Keratinocyte (primary cell): ENCODE results near the gene THSD7B. TPM values are rescaled to one million over a fixed set of nuclear protein-coding genes. Genes with fewer than 3 reads are reported as not detected.

ENCODE experiments used
- DNase-seq: peaks from one replicate; pipeline ENCODE4 v3.0.0-alpha.2; 2011; ENCODE audit warnings: low read depth, missing footprints, low spot score
- FAIRE-seq: peaks from 2 replicates; lab custom pipeline; 2011; peaks lifted over from hg19 to GRCh38; lab: Jason Lieb, UNC
- H2AFZ ChIP-seq: 2 replicates; pipeline ENCODE4 v1.6.0; 2012; ENCODE audit warnings: low read length, control low read depth, inconsistent platforms; ENCODE audit not compliant: control insufficient read depth
- H3K27ac ChIP-seq: 2 replicates; pipeline ENCODE4 v1.5.1; 2011; ENCODE audit warnings: low read length; ENCODE audit not compliant: control insufficient read depth, insufficient read depth
- H3K27me3 ChIP-seq: 3 replicates; pipeline ENCODE4 v1.6.0; 2011; ENCODE audit warnings: low read length; ENCODE audit not compliant: control insufficient read depth, insufficient read depth; ENCODE audit errors: extremely low read depth
- H3K36me3 ChIP-seq, 2 experiments: 2 replicates in 1 of 2; 3 replicates in 1 of 2; pipeline ENCODE4 v1.5.1; 2011; ENCODE audit warnings: low read length in 2 of 2, mild to moderate bottlenecking in 1 of 2; ENCODE audit not compliant: control insufficient read depth in 2 of 2, insufficient read depth in 2 of 2; ENCODE audit errors: extremely low read depth in 1 of 2
- H3K4me1 ChIP-seq: 3 replicates; pipeline ENCODE4 v1.5.1; 2011; ENCODE audit warnings: low read length; ENCODE audit not compliant: control insufficient read depth, insufficient read depth; ENCODE audit errors: extremely low read depth
- H3K4me2 ChIP-seq: 3 replicates; pipeline ENCODE4 v1.6.0; 2011; ENCODE audit warnings: low read depth, low read length; ENCODE audit not compliant: control insufficient read depth, insufficient read depth; ENCODE audit errors: extremely low read depth
- H3K4me3 ChIP-seq, 3 experiments: fragments of 200-600 bp in 1 of 3; sonication (generic) in 1 of 3; 2 replicates in 2 of 3; 3 replicates in 1 of 3; pipeline ENCODE4 v1.5.1; 2011 to 2016; ENCODE audit warnings: low read length in 3 of 3, mild to moderate bottlenecking in 3 of 3, control low read depth in 2 of 3, inconsistent platforms in 1 of 3, low read depth in 1 of 3, mixed read lengths in 1 of 3, mixed run types in 1 of 3, moderate library complexity in 1 of 3; ENCODE audit not compliant: control insufficient read depth in 2 of 3, insufficient read depth in 2 of 3; ENCODE audit errors: extremely low read depth in 1 of 3
- H3K79me2 ChIP-seq: 2 replicates; pipeline ENCODE4 v1.6.0; 2012; ENCODE audit warnings: low read length; ENCODE audit not compliant: control insufficient read depth, insufficient read depth
- H3K9ac ChIP-seq: 3 replicates; pipeline ENCODE4 v1.6.0; 2011; ENCODE audit warnings: low read length; ENCODE audit not compliant: control insufficient read depth, insufficient read depth; ENCODE audit errors: extremely low read depth
- H3K9me1 ChIP-seq: 3 replicates; pipeline ENCODE4 v1.6.0; 2011; ENCODE audit warnings: low read length; ENCODE audit not compliant: control insufficient read depth, insufficient read depth; ENCODE audit errors: extremely low read depth
- H3K9me3 ChIP-seq: 2 replicates; pipeline ENCODE4 v1.5.1; 2012; ENCODE audit warnings: low read depth, low read length; ENCODE audit not compliant: control insufficient read depth
- H4K20me1 ChIP-seq: 3 replicates; pipeline ENCODE4 v1.6.0; 2011; ENCODE audit warnings: low read length; ENCODE audit not compliant: control insufficient read depth, insufficient read depth; ENCODE audit errors: extremely low read depth
- EZH2 ChIP-seq: IDR thresholded peaks from one replicate; pipeline ENCODE4 v1.6.1; 2012; ENCODE audit warnings: inconsistent platforms, mild to moderate bottlenecking, low read length, moderate library complexity
- dilution Hi-C: fragments of 300-500 bp; cut with MboI; formaldehyde crosslinking; loops from one replicate; pipeline ENCODE4 v1.7.0; 2020; ENCODE audit warnings: low sequenced_read_pairs; ENCODE audit not compliant: extremely low pct_ligation_motif_present
- polyA plus RNA-seq, 5 experiments: library from polyadenylated mRNA; depleted of rRNA in 3 of 5; stranded (reverse) in 3 of 5; stranded (forward) in 1 of 5; unstranded in 1 of 5; fragments of >200 nt; gene quantifications; 1 replicate in 1 of 5; 2 replicates in 3 of 5; 3 replicates in 1 of 5; pipeline versions ENCODE4 v1.2.1 to v1.2.3, GENCODE V29; 2011 to 2012; ENCODE audit warnings: missing spikeins in 2 of 5, low read depth in 1 of 5, low replicate concordance in 1 of 5
- TF ChIP-seq, protein P1 (sequence below), 3 experiments: IDR thresholded peaks in 1 of 3; conservative IDR thresholded peaks in 1 of 3; optimal IDR thresholded peaks in 1 of 3; 2 replicates in 2 of 3; 3 replicates in 1 of 3; pipeline versions ENCODE3 to v1.5.1; 2011; ENCODE audit warnings: low read length in 3 of 3, mild to moderate bottlenecking in 3 of 3, moderate library complexity in 2 of 3, control low read depth in 1 of 3, inconsistent platforms in 1 of 3; ENCODE audit not compliant: insufficient read depth in 2 of 3; ENCODE audit errors: extremely low read depth in 1 of 3

THSD7B gene
- polyA plus RNA-seq, 1 donor (not counting 4 experiments of a cell fraction or from before 2014, with no cell fraction given), result 0.04 TPM

DNA sequence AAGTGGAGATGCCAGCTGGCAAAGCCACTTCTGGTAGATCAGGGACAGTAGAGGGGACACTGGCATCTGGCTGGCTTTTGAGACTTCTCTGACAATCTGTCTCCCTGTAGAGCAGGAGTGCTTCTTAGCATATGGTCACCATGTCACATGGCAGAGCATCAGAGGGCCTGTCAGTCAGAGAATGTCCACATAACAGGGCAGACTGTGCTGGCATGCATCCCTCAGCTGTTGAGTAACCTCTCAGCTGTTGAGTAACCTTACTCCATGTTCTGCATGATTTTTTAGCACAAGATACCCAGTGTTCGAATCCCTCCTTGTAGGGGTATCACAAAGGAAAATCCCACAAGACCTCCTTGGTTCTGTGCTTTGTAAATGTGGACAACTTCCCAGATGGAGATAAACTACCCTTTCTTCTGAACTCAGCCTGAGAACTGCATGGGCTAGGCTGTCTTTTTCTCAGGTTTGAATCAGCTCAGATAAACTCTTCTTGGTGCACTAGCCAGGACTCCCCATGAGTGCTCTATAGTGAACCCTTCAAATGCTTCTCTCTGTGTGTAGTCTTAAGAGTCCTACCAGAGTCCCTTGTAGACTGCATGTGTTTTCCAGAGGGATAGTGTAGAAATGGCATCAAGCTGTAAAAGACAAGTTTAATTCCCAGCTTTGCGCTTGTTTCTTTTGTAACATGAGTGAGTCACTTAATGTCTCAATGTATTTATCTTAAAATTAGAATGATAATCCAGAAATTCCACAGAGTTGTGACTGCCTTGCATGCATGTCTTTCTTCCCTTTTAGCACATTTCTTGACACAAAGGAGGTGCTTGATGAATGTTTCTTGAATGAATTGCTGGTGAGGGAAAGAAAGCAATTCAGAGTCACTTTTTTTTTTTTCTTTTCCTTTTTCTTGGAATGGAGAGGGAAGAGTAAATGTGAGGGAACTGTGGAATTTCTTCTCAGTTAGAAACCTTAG lies 756.6 kb downstream of the THSD7B start:
- no peaks in the 10 kb centered on the region for H3K79me2 ChIP-seq
- DNase-seq (no peak), FAIRE-seq (no peak)
- no peaks in the 10 kb centered on the region for H3K9me3 ChIP-seq
- H3K9ac ChIP-seq, result no peak overlapping the region
- dilution Hi-C loops, result no loop called here
- no peak overlapping the region for H3K27ac ChIP-seq
- H4K20me1 ChIP-seq, result no peaks in the 10 kb centered on the region
- H3K36me3 ChIP-seq, result no peaks in the 10 kb centered on the region
- no peak overlapping the region for H3K4me3 ChIP-seq
- TF ChIP-seq, protein P1, sequence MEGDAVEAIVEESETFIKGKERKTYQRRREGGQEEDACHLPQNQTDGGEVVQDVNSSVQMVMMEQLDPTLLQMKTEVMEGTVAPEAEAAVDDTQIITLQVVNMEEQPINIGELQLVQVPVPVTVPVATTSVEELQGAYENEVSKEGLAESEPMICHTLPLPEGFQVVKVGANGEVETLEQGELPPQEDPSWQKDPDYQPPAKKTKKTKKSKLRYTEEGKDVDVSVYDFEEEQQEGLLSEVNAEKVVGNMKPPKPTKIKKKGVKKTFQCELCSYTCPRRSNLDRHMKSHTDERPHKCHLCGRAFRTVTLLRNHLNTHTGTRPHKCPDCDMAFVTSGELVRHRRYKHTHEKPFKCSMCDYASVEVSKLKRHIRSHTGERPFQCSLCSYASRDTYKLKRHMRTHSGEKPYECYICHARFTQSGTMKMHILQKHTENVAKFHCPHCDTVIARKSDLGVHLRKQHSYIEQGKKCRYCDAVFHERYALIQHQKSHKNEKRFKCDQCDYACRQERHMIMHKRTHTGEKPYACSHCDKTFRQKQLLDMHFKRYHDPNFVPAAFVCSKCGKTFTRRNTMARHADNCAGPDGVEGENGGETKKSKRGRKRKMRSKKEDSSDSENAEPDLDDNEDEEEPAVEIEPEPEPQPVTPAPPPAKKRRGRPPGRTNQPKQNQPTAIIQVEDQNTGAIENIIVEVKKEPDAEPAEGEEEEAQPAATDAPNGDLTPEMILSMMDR (optimal IDR thresholded peaks at IDR 0.05 in 1 of 3, IDR thresholded peaks at IDR 0.05 in 1 of 3, conservative IDR thresholded peaks at IDR 0.05 in 1 of 3; ENCODE audit: extremely low read depth in 1 of 3, insufficient read depth in 2 of 3, low read length in 3 of 3), result no peak
- TF ChIP-seq EZH2, result no peak
- H3K4me2 ChIP-seq, result no peak overlapping the region
- H2AFZ ChIP-seq, result no peak overlapping the region
- no peaks in the 10 kb centered on the region for H3K4me1 ChIP-seq
- H3K9me1 ChIP-seq, result no peaks in the 10 kb centered on the region
- no peaks in the 10 kb centered on the region for H3K27me3 ChIP-seq

DNA sequence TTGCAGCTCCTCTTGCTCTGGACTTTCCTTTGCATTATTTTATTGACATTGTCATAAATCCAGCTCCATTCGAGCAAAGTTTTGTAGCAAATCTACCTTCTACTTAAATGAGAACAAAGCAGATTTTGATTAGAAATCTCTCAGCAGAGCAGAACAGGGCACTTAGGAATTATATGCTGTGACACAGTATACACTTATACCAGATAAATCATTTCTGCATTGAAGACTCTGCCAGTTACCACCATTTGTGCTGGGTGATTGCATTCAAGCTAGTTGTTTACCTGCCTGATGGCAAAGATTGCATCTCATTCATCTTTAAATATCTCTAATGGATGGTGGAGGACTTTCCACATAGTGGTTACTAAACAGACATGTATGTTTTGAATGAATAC lies 757.3 kb downstream of the THSD7B start:
- DNase-seq (no peak), FAIRE-seq (no peak)
- no peaks in the 10 kb centered on the region for H3K27me3 ChIP-seq
- no peaks in the 10 kb centered on the region for H3K36me3 ChIP-seq
- TF ChIP-seq, protein P1 (optimal IDR thresholded peaks at IDR 0.05 in 1 of 3, IDR thresholded peaks at IDR 0.05 in 1 of 3, conservative IDR thresholded peaks at IDR 0.05 in 1 of 3; ENCODE audit: extremely low read depth in 1 of 3, insufficient read depth in 2 of 3, low read length in 3 of 3), result no peak
- no peak for TF ChIP-seq EZH2
- H3K27ac ChIP-seq, result no peak overlapping the region
- H3K9ac ChIP-seq, result no peak overlapping the region
- no peaks in the 10 kb centered on the region for H3K9me3 ChIP-seq
- no peak overlapping the region for H3K4me2 ChIP-seq
- H4K20me1 ChIP-seq, result no peaks in the 10 kb centered on the region
- no peaks in the 10 kb centered on the region for H3K79me2 ChIP-seq
- H2AFZ ChIP-seq, result no peak overlapping the region
- dilution Hi-C loops, result no loop called here
- no peaks in the 10 kb centered on the region for H3K4me1 ChIP-seq
- H3K4me3 ChIP-seq, result no peak overlapping the region
- H3K9me1 ChIP-seq, result no peaks in the 10 kb centered on the region
